Measurements from ENCODE around the gene TELO2.

The TELO2 gene

GRCh38 chr16:1492923-1493745 lies at the start of gene TELO2:
TELO2 (plus strand) TSS chr16:1493360; CDS start chr16:1494282, 922 bp downstream.
- DNase-seq (ENCODE audit: low read depth), result peak; percentile 80

DNA sequence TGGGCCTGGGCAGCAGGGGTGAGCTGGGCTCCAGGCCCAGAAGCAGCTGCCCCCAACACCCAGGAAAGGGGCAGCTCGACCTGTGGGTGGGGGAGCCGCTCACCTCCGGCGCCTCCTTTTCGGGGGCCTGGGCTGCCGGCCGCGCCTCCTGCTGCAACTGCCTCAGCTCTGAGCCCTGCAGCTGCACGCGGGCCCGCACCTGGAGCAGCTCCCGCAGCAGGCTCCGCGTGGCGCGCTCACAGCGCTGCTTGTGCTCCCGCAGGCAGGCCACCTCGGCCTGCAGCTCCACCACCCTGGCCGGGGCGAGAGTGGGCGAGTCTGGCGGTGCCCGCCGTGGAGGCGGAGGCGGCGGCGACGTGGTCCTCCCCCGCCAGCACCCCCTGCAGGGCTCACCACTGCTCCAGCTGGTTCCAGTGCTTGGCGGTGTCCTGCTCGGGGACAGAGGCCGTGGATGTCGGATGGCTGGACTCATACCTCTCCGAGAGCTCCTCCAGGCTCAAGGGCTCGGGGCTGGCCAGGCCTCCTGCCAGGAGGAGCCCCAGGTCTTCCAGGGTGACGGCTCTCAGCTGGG lies 49.7 kb upstream of the TELO2 start:
- DNase-seq (ENCODE audit: low read depth), result no peak

DNA sequence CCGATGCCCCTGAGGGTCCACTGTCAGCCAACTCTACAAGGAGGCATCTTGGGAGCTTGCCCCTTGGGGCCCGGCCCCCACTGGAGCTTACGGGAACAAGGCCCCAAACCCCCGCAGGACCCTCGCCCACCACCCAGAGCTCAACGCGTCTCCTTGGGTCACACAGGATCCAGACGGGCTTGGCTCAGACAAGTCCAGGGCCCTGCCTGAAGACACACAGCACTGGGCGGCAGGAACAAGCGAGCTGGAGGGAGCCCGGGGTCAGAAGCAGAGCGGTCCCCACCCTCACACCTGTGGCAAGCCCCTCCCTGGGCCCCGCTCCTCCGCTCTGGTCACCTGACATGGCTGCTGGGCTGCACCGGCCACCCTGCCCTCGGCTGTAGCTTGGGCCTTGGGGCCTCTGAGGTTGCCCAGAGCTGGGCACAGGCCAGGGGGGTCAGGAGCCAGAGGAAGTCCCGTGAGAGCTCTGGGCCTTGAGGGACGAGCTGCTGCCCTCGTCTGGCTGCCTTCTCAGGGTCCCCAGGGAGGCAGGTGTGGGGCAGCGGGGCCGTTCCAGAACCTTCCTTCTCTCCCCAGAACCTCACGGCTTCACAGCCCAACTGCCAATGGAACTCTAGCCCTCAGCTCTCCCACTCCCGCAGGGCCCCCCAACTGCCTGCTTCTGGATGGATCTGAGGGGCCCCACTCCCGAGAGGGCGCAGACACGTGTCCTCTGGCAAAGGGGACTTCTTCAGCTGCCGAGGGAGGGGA lies 49.0 kb upstream of the TELO2 start, which contains the start of gene CCDC154:
Gene CCDC154, minus strand, starts transcription at position 577 of the 750 bp plus-strand sequence. Its CDS starts 234 bp downstream, at position 343.
- DNase-seq (ENCODE audit: low read depth), result no peak

GRCh38 chr16:1444730-1445517 lies 48.2 kb upstream of the TELO2 start:
- DNase-seq (ENCODE audit: low read depth), result no peak

DNA sequence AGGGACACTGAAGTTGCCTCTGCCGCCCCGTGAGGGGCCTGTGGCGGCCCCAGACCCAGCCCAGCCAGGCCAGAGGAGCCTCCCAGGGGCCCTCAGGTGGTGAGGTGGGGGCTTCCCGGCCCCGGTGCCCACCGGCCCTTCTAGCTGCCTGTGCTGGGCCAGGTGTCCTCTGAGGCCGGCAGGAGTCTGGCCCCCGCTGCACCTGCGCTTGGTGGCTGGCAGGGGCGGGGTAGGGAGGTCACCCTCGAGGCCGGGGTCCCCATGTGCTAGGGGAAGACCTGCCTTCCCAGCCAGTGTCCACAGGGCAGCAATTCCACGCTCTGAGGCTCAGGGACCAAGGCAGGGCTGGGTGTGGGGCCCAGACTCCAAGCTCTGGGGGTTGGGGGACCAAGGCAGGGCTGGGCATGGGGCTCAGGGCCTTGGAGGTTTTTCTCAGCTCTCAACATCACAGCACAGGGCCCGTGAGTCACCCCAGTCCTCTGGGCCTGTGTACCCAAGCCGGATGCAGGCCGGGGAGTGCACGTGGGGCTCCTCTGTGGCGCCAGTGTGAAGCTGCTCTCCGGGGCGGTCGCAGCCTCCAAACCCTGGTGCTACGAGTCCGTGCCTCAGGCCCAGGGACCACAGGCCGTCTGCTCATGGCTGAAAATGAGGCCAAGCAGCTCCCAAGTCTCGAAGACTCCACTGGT lies 47.5 kb upstream of the TELO2 start:
- DNase-seq (ENCODE audit: low read depth), result no peak

DNA sequence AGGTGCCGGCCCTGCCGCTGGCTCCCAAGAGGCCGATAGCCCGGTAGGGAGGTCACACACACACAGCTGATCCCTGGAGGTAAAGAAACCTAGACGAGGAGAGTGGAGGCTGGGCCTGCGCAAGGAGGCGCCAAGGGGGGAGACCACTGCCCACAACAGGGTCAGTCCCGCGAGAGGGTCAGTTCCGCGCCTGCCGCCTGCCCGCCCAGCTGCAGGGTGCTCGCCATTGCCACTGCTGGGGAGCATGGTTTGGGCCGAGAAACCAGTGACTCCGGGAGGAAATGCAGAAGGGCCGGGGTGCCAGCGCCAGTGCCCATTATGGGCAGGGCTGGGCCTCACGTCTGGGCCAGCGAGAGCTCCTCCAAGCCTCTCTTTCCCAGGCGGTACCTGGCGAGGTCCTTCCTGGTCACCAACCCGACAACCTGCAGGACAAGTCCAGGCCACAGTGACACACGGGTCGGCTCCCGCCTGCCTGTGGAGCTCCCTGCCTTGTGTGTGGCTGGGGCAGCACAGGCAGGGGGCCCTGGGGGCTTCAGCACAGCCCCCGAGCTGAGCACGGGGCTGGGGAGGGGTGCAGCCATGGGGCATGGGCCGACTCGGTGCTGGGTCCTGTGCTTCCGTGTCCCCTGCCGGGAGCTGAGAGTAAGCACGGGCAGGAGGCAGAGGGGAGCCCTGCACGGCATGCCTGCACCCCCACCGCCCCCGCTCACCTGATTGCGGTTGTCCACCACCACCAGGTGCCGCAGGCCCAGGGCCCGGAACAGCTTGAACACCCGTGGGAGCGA lies 46.7 kb upstream of the TELO2 start:
- DNase-seq (ENCODE audit: low read depth), result no peak

DNA sequence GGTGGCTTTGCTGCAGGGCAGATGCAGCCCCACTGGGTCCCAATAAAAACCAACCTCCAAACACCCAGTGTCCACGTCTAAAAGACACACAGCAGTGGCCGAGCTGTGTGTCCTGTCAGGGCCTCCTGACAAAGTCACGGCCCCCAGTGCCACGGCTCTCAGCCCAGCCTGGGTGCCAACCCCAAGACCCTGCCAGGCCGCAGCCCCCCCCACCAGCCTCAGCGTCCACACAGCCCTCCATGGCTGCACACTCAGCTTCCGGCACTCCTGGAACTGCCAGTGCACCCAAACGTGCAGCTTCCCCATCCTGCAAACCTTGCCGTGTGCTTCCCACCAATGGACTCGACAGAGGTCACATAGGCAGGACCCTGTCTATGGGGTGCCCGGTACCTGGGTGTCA lies 45.2 kb upstream of the TELO2 start:
- no peak for DNase-seq (ENCODE audit: low read depth)

DNA sequence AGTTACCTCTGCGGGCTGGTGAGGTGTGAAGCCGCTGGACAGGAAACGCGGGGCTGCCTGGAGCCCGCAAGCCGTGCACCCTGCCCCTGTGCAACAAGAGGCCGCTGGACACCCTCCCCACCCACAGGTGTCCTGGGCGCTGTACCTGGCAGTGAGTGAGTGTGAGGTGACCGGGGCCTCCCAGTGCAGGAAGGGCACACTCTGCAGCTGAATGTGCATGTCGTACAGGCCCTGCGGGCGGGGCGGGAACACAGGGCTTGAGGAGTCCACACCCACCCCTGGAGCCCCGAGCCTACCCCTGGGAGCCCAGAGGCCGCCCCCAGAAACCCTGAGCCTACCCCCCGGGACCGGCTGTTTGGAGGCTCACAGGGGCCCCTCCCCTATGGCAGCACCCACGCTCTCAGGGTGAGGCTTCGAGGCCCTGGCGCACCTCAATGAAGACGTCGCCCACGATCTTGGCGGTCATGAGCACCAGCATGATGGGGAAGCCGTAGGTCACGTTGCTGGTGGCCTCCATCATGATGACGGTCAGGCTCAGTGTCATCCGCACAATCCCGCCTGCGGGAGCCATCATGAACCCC lies 44.5 kb upstream of the TELO2 start:
- DNase-seq (ENCODE audit: low read depth), result no peak

DNA sequence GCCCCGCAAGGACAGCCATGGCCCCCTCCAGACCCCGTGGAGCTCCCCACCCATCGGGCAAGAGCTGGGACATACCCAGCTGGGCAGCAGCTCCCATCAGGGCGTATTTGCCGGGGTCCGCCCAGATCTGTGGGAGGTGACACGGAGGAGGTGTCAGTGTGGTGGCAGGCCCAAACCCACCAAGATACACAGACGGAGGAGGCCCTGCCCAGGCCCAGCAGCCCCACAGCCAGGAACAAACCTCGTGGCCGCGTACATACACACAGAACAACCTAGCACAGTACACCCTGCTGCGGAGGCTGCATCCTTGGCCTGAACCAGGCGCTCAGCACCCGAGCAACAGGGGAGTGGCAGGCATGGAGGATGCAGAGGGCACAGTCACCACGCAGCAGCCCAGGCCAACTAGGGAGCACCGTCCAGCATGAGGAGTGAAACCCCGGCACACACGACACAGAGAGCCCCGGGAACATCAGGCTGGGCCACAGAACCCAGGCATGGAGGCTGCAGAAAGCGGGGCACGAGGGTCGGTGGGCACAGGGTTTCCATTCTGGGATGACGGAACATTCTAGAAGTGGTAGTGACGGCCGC lies 43.9 kb upstream of the TELO2 start:
- no peak for DNase-seq (ENCODE audit: low read depth)

- DNase-seq (ENCODE audit: low read depth), result no peak
Measured at GRCh38 chr16:1450218-1450617, 42.9 kb upstream of the TELO2 start.

DNA sequence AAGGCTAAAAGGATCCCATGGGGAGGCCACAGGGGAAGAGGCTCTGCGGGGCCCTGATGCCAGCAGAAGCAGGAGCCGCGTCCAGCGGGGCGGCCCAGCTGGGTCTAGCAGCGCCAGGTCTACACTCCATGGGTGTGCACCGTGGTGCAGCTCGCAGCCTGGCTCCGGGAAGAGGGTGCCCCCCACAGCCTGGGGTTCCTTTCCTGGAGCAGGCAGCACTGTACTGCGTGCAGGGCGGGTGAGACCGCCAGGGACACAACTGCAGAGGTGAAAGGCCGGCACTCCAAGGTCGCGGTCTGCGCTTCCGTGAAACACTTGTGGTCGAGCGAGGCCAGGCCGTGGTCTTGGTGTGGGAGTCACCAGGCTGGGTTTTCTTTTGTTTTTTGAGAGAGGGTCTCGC lies 42.3 kb upstream of the TELO2 start:
- no peak for DNase-seq (ENCODE audit: low read depth)

DNA sequence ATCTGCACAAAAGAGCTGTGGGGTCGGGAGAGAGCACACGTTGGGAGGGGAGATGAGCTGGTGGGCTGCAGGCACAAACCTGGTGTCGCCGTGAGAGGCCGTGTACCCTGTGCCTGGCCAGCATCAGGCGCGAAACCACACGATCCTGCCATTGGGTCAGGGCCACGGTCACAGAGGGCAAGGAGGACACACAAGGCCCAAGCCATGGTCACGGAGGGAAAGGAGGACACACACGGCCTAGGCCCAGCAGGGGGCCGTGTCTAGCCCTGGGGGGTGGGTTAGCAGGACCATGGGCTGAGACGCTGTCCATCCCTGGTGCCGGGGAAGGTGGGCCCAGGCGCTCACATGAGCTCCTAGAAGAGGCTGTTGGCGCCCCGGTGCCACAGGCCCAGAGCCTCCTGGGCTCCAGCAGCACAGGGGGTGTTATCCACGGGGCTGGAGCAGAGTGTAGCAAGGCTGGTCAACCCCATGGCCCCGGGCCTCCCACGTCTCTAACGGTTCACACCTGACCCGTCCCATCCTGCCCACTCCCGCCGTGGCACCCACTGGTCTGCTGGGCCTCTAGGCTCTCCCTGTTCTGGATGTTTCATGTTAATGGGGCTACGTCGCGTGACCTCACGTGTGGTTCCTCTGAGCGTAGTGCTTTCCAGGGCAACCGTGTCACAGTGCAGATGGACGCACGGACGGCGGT lies 41.3 kb upstream of the TELO2 start:
- DNase-seq (ENCODE audit: low read depth), result no peak

DNA sequence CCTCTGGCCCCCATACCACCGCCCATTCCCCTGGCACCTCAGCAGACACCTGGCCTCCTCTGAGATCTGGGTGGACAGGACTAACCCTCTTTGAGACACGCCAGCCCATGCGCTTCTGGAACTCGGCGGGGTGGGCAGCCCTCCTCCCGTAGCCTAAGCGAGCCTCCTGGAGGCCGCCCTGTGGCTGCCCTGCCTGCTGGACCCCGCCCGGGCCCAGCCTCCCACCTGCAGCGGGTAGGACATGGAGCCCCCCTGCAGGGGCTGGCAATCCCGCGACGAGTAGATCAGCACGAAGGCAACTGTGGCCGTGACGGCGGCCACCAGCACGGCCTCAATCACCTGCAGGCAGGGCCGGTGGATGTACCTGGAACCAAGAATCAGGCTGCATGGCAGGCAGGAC lies 40.6 kb upstream of the TELO2 start:
- DNase-seq (ENCODE audit: low read depth), result no peak

- no peak for DNase-seq (ENCODE audit: low read depth)
Measured at GRCh38 chr16:1453316-1453715, 39.8 kb upstream of the TELO2 start.

GRCh38 chr16:1454561-1454960 lies 38.6 kb upstream of the TELO2 start:
- DNase-seq (ENCODE audit: low read depth), result no peak

DNA sequence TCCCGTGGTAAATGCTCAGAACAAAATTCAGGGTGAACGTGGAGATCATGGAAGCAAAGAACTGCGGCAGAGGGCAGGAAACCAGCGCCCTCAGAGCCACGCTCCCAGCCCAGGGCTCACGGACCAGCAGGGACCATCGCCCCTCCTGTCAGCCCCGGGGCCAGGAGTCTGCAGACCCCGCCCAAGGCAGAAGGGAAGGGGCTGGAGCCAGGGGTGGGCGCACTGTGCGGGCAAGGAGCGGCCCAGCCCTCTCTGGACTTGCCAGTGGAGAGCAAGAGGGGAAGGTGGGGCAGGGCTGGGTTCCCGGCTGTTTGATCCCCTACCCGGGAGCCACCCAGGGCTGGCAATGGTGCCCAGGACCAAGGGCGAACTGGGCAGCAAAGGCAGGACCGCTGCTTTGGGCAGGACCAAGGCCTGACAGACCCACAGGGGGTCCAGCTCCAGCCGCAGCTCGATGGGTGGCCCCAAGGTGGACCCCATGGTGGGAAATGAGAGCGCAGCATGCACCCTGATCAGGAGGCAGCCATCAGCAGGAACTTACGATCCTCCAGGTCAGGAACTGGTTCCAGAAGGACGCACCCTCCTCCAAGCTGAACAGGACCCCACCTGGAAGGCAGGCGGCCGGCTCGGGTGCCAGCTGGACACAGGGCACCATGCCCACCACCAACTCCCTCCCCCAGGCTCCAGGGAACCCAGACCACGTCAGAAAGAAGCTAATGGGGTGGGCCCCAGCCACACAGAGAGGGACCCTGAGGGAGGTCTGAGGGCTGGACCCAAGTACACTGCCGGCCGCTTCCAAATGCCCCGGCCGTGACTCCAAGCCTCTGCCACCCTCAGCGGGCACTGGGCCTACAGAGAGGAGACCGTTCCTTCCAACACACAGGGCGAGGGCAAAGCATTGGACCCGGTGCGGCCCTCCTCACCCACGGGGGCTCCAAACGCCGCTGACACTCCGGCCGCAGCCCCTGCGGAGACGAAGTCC lies 37.7 kb upstream of the TELO2 start:
- DNase-seq (ENCODE audit: low read depth), result no peak

- no peak for DNase-seq (ENCODE audit: low read depth)
Measured at GRCh38 chr16:1456951-1457350, 36.2 kb upstream of the TELO2 start.
